Measurements from ENCODE around the gene PPP1R12C.

GRCh38 chr19:55046975-55047622, 70.3 kb downstream of the PPP1R12C start:
- TF ChIP-seq, protein P1, sequence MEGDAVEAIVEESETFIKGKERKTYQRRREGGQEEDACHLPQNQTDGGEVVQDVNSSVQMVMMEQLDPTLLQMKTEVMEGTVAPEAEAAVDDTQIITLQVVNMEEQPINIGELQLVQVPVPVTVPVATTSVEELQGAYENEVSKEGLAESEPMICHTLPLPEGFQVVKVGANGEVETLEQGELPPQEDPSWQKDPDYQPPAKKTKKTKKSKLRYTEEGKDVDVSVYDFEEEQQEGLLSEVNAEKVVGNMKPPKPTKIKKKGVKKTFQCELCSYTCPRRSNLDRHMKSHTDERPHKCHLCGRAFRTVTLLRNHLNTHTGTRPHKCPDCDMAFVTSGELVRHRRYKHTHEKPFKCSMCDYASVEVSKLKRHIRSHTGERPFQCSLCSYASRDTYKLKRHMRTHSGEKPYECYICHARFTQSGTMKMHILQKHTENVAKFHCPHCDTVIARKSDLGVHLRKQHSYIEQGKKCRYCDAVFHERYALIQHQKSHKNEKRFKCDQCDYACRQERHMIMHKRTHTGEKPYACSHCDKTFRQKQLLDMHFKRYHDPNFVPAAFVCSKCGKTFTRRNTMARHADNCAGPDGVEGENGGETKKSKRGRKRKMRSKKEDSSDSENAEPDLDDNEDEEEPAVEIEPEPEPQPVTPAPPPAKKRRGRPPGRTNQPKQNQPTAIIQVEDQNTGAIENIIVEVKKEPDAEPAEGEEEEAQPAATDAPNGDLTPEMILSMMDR (IDR thresholded peaks at IDR 0.05), result no peak
- TF ChIP-seq POLR2A (IDR thresholded peaks at IDR 0.05), result no peak
- no peak for TF ChIP-seq EP300 (IDR thresholded peaks at IDR 0.05)

Measured in tibial nerve (tissue), 4 donors.